Esophagus squamous epithelium (tissue), 4 donors: ENCODE measurements around the gene ZEB1.

Source experiments
- CTCF ChIP-seq, 6 experiments: fragments of 450-650 bp in 4 of 6; fragments of 200-600 bp in 2 of 6; sonication (generic) in 2 of 6; IDR thresholded peaks; one replicate each; pipeline ENCODE4 v1.5.1; 2016 to 2019; ENCODE audit warnings: antibody characterized with exemption in 6 of 6, mild to moderate bottlenecking in 4 of 6, moderate library complexity in 4 of 6
- POLR2A ChIP-seq, 4 donors: fragments of 450-650 bp; IDR thresholded peaks; one replicate each; pipeline ENCODE4 v1.6.1; 2017; ENCODE audit warnings: antibody characterized with exemption in 4 of 4, mild to moderate bottlenecking in 4 of 4, moderate library complexity in 3 of 4

GRCh38 chr10:31515116-31515515 lies 196.1 kb downstream of the ZEB1 start:
- TF ChIP-seq CTCF (IDR thresholded peaks at IDR 0.05) (no peak), POLR2A (IDR thresholded peaks at IDR 0.05) (no peak)
